Activated CD8-positive, alpha-beta memory T cell treated with anti-CD3 and anti-CD28 coated beads for 48 hours (primary cell): ENCODE measurements around the gene MS4A5.

Experiments used
- DNase-seq, 3 experiments: peaks; one replicate each; pipeline ENCODE4 v3.0.0-alpha.2; 2020; ENCODE audit warnings: low read depth in 2 of 3, low spot score in 2 of 3

MS4A5 gene

GRCh38 chr11:60477035-60477445 is 47.7 kb downstream of the MS4A5 start:
- no peak for DNase-seq

DNA sequence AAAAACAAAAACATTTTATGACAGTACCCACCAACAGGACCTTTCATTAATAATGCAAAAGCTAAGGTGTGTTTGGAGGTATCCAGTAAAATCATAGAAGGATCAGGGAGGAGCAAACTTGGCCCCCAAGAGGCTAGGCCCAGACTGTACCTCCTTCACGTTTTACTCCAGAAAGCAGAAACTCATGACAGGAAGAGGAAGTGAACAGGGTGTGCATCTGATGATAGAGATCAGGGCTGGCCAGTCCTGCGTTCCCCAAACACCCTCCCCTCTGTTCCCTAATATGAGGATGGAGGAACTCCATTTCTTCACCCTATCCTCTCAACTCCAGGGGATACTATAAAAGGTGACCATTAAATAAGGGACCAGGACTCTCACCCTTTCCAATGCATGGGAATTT is 53.0 kb downstream of the MS4A5 start:
- no peak for DNase-seq

DNA sequence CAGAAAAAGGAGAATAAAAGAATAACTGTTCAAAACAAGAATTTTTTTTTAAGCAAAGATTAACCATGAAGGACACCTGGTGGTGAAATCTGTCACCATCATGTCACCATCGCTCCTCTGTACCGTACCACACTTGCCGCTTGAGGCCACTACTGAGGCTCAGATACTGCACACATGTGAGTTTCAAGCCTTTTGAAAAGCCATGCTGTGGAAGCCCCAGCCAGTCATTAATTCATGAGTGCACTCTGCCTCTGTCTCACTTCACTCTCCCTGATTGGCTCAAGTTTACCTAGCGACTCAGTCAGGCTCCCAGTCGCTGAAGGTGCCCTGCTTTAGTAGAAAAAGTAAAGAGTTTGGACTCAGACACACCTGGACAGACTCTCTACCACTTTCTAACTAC is 56.6 kb downstream of the MS4A5 start:
- no peak for DNase-seq

GRCh38 chr11:60492488-60493009 is 63.2 kb downstream of the MS4A5 start, which contains the start of gene MS4A12:
TSS of gene MS4A12 (plus strand) at chr11:60492778. CDS start at chr11:60497319, 4,541 bp downstream.
- no peak for DNase-seq

DNA sequence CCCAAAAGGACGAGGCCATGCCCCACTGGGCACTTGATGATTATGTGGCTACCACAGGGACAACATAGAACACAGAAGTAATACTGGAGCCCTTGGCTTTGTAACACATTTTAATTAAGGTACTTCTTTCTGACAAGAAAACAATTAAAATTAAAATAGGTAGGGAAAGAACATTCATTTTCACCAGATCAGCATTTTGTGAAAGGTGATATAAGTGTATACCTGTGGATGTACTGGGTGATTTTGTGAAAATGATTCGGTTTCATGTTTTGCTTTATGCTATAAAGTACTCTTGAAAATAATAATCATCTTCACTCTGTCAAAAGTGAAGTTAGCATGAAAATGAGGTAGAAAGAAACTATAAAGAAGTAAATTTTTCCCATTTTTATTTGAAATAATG is 64.1 kb downstream of the MS4A5 start:
- no peak for DNase-seq
